GM23338 (cell line): ENCODE data around the gene ECM2. TPM values are rescaled to one million over a fixed set of nuclear protein-coding genes. Genes with fewer than 3 reads are reported as not detected.

Experiments used
- ATAC-seq: fragments of 200-7000 bp; cut with Tn5 transposase; 3 replicates; pipeline ENCODE4 v1.9.1; 2020
- DNase-seq: peaks from one replicate; pipeline ENCODE4 v3.0.0-alpha.2; 2015; ENCODE audit warnings: low spot score
- H2AFZ ChIP-seq: fragments of 200-600 bp; sonication (generic); 2 replicates; pipeline ENCODE4 v1.8.0; 2016; ENCODE audit warnings: antibody characterized with exemption, mild to moderate bottlenecking, moderate library complexity
- H3F3A ChIP-seq: fragments of 200-600 bp; sonication (generic); replicated peaks from 2 replicates; pipeline ENCODE4 v1.8.0; 2017; ENCODE audit warnings: antibody characterized with exemption, mixed run types, low read depth
- H3K27ac ChIP-seq: fragments of 200-600 bp; sonication (generic); 2 replicates; pipeline ENCODE4 v1.6.1; 2016; ENCODE audit warnings: low read depth
- H3K27me3 ChIP-seq: fragments of 200-600 bp; sonication (generic); 2 replicates; pipeline ENCODE4 v1.8.0; 2016; ENCODE audit warnings: mild to moderate bottlenecking, mixed run types, moderate library complexity; ENCODE audit not compliant: insufficient read depth
- H3K36me3 ChIP-seq: fragments of 200-600 bp; sonication (generic); 2 replicates; pipeline ENCODE4 v1.8.0; 2016; ENCODE audit warnings: mild to moderate bottlenecking; ENCODE audit not compliant: insufficient read depth
- H3K4me1 ChIP-seq: fragments of 200-600 bp; sonication (generic); 2 replicates; pipeline ENCODE4 v1.8.0; 2016; ENCODE audit warnings: mild to moderate bottlenecking, moderate library complexity; ENCODE audit not compliant: insufficient read depth
- H3K4me2 ChIP-seq: fragments of 200-600 bp; sonication (generic); 2 replicates; pipeline ENCODE4 v1.7.1; 2017; ENCODE audit warnings: mixed run types
- H3K4me3 ChIP-seq: fragments of 200-600 bp; sonication (generic); 2 replicates; pipeline ENCODE4 v1.6.1; 2016; ENCODE audit warnings: mixed run types
- H3K79me2 ChIP-seq: fragments of 200-600 bp; sonication (generic); replicated peaks from 2 replicates; pipeline ENCODE4 v1.8.0; 2017; ENCODE audit warnings: mild to moderate bottlenecking; ENCODE audit not compliant: insufficient read depth
- H3K9me2 ChIP-seq: fragments of 200-600 bp; sonication (generic); 2 replicates; pipeline ENCODE4 v1.8.0; 2017; ENCODE audit not compliant: insufficient read depth
- H4K20me1 ChIP-seq: fragments of 200-600 bp; sonication (generic); replicated peaks from 2 replicates; pipeline ENCODE4 v1.8.0; 2017; ENCODE audit warnings: mild to moderate bottlenecking; ENCODE audit not compliant: insufficient read depth
- H3K27ac Mint-ChIP-seq: 2 replicates; pipeline ENCODE4 v1.8.0; 2020; ENCODE audit warnings: inconsistent platforms, mild to moderate bottlenecking, moderate library complexity, mixed read lengths
- H3K27me3 Mint-ChIP-seq: 3 replicates; pipeline ENCODE4 v1.8.0; 2022; ENCODE audit warnings: low read depth, mild to moderate bottlenecking, moderate library complexity, mixed read lengths, inconsistent platforms; ENCODE audit not compliant: insufficient read depth, poor library complexity
- H3K36me3 Mint-ChIP-seq: 3 replicates; pipeline ENCODE4 v1.8.0; 2021; ENCODE audit warnings: low read depth, mild to moderate bottlenecking, inconsistent platforms, moderate library complexity, mixed read lengths
- H3K4me1 Mint-ChIP-seq: 3 replicates; pipeline ENCODE4 v1.8.0; 2020; ENCODE audit warnings: mild to moderate bottlenecking, inconsistent platforms, mixed read lengths
- H3K4me3 Mint-ChIP-seq: 3 replicates; pipeline ENCODE4 v1.8.0; 2021; ENCODE audit warnings: moderate library complexity, mild to moderate bottlenecking, inconsistent platforms, mixed read lengths
- H3K9me3 Mint-ChIP-seq: 3 replicates; pipeline ENCODE4 v1.8.0; 2020; ENCODE audit warnings: moderate library complexity, mild to moderate bottlenecking, inconsistent platforms, mixed read lengths
- ETS1 ChIP-seq: IDR thresholded peaks from 2 replicates; pipeline ENCODE4 v1.6.1; 2016; ENCODE audit warnings: antibody characterized with exemption
- JUNB ChIP-seq: IDR thresholded peaks from one replicate; pipeline ENCODE4 v1.6.1; 2016; ENCODE audit warnings: antibody characterized with exemption; ENCODE audit not compliant: unreplicated experiment
- REST ChIP-seq: IDR thresholded peaks from one replicate; pipeline ENCODE4 v1.6.1; 2018; ENCODE audit warnings: antibody characterized with exemption; ENCODE audit not compliant: unreplicated experiment
- ZNF114 ChIP-seq: fragments of 250-450 bp; sonication (Bioruptor Pico); IDR thresholded peaks from 2 replicates; pipeline ENCODE4 v1.5.0; 2020; ENCODE audit warnings: mild to moderate bottlenecking, moderate library complexity
- ZNF331 ChIP-seq: fragments of 250-450 bp; sonication (Bioruptor Pico); IDR thresholded peaks from 2 replicates; pipeline ENCODE4 v1.5.0; 2020; ENCODE audit warnings: low read depth, mild to moderate bottlenecking, moderate library complexity
- polyA plus RNA-seq: library from polyadenylated mRNA; unstranded; fragments of >200 nt; fragmentation: Nextera tagmentation; extraction: Ambion mirVana; gene quantifications from 2 replicates; pipeline ENCODE4 v1.2.1, GENCODE V29; 2016
- total RNA-seq: library from RNA; depleted of rRNA; stranded (reverse); fragments of >200 nt; shearing (Covaris generic); gene quantifications from 2 replicates; pipeline ENCODE4 v1.2.3, GENCODE V29; 2014

ECM2 gene
- total and polyA plus RNA-seq, 2 experiments from 2014 or later: 0.79 TPM; not detected in 1

GRCh38 chr9:92468206-92468605 is 67.6 kb downstream of the ECM2 start (continued):
- TF ChIP-seq REST: no peak
- TF ChIP-seq ETS1: no peak
- no peak for TF ChIP-seq ZNF114 (CRISPR knock-in tag)

- H3K79me2 ChIP-seq: no peaks in the 10 kb centered on the region
- H3K36me3 Mint-ChIP-seq: no peaks in the 10 kb centered on the region
- H2AFZ ChIP-seq: no peak overlapping the region
- H3K4me2 ChIP-seq: no peak overlapping the region
- H3K4me1 Mint-ChIP-seq: no peaks in the 10 kb centered on the region
- H4K20me1 ChIP-seq: no peaks in the 10 kb centered on the region; the same call in 1 of the 2 replicates
- no peak overlapping the region for H3K27ac ChIP-seq
- H3K9me2 ChIP-seq: no peaks in the 10 kb centered on the region
- TF ChIP-seq ZNF331 (CRISPR knock-in tag): no peak
- no peak overlapping the region for H3K4me3 Mint-ChIP-seq
- no peaks in the 10 kb centered on the region for H3K4me1 ChIP-seq
- ATAC-seq (no peak), DNase-seq (no peak)
- no peaks in the 10 kb centered on the region for H3F3A ChIP-seq
- H3K27ac Mint-ChIP-seq: no peak overlapping the region
- H3K36me3 ChIP-seq: no peaks in the 10 kb centered on the region
- no peaks in the 10 kb centered on the region for H3K9me3 Mint-ChIP-seq
- H3K27me3 ChIP-seq: no peaks in the 10 kb centered on the region
- no peak overlapping the region for H3K4me3 ChIP-seq
- peaks cover 3% of the 10 kb centered on the region for H3K27me3 Mint-ChIP-seq
Observed at GRCh38 chr9:92467511-92467910, 68.3 kb downstream of the ECM2 start.

GRCh38 chr9:92467041-92467440 is 68.7 kb downstream of the ECM2 start:
- Mint-ChIP-seq H3K4me1 (no peaks in the 10 kb centered on the region), H3K9me3 (no peaks in the 10 kb centered on the region), H3K27me3 (peaks cover 2% of the 10 kb centered on the region), H3K4me3 (no peak overlapping the region), H3K27ac (no peak overlapping the region), H3K36me3 (no peaks in the 10 kb centered on the region)
- DNase-seq: no peak
- H3K27ac ChIP-seq: no peak overlapping the region
- no peaks in the 10 kb centered on the region for H3K36me3 ChIP-seq
- H4K20me1 ChIP-seq: no peaks in the 10 kb centered on the region; the same call in 1 of the 2 replicates
- no peaks in the 10 kb centered on the region for H3K4me1 ChIP-seq
- ATAC-seq: no peak
- no peak overlapping the region for H2AFZ ChIP-seq
- no peak overlapping the region for H3K4me2 ChIP-seq
- no peaks in the 10 kb centered on the region for H3K9me2 ChIP-seq
- no peaks in the 10 kb centered on the region for H3K27me3 ChIP-seq
- H3K4me3 ChIP-seq: no peak overlapping the region
- H3K79me2 ChIP-seq: no peaks in the 10 kb centered on the region
- H3F3A ChIP-seq: no peaks in the 10 kb centered on the region
- TF ChIP-seq JUNB (no peak), REST (no peak)
